NCI-H524 treated with DMSO at 0.1 percent for 48 hours (cell line): ENCODE data around the gene CDCA8.
"Not testable (repeated sequence)": the region's sequence is repeated elsewhere in the genome, so short reads cannot be mapped to it uniquely, and the experiment has no call there.

Source experiments
- DNase-seq: peaks from one replicate; lab custom pipeline; 2025; lab: John Stamatoyannopoulos, UW

Gene CDCA8

GRCh38 chr1:37738619-37739018 lies 46.3 kb downstream of the CDCA8 start:
- DNase-seq, result not testable (repeated sequence)

- DNase-seq, result no peak
These were observed 46.9 kb downstream of the CDCA8 start for GRCh38 chr1:37739222-37739621.

- DNase-seq, result no peak
These were observed 48.8 kb downstream of the CDCA8 start for GRCh38 chr1:37741130-37741529.

DNA sequence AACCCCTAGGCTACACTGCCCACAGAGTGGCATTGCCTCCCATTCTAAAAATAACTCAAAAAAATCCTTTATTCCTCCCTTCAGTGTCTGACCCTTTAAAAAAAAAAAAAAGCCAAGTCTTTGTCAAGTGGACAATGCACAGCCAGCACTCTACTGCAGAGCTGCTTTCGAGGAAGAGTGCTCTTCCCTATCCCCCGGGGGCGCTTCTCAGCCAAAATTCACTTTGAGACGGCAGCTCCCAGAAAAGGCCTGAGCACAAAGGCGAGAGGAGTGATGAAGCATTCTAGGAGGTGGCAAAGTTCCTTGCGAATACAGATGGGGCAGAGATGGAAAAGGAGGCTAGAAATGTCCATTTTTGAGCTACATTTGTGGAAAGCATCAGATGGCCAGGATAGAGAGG lies 49.3 kb downstream of the CDCA8 start:
- DNase-seq, result no peak

DNA sequence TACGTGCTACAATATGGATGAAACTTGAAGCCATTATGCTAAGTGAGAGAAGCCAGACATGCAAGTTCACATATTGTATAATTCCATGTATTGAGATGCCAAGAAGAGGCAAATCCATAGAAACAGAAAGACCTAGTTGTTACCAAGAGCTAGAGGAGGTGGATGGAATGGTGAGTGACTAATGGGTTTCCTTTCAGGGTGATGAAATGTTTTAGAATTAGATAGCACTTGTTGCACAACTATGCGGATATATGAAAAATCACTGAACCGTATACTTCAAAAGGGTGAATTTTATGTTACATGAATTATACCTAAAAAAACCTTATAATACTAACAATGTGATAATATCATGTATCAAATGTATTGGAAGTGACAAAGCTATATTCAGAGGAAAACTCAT lies 54.5 kb downstream of the CDCA8 start:
- DNase-seq, result no peak

GRCh38 chr1:37748565-37748964 lies 56.2 kb downstream of the CDCA8 start:
- DNase-seq, result no peak

DNA sequence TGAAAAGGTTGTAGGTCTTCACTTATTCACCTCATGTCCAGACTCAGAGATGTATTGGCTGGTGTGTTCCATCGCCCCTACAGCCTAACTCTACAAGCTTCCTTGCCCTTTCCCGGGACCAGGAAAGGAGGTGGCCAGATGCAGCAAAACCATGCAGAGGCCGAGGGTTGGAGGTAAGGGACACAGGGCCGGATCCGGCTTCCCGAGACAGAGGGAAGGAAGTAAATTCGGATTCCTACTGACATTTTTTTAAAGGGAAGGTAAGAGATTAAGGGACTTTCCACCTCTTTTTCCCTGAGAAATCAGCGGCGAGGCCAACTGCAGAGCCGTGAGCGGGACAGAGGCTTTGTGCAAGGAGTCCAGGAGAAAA lies 59.9 kb downstream of the CDCA8 start:
- no peak for DNase-seq

- DNase-seq, result no peak
These were observed 60.5 kb downstream of the CDCA8 start for GRCh38 chr1:37752583-37753471.

GRCh38 chr1:37753473-37754321 lies 61.4 kb downstream of the CDCA8 start:
- no peak for DNase-seq

DNA sequence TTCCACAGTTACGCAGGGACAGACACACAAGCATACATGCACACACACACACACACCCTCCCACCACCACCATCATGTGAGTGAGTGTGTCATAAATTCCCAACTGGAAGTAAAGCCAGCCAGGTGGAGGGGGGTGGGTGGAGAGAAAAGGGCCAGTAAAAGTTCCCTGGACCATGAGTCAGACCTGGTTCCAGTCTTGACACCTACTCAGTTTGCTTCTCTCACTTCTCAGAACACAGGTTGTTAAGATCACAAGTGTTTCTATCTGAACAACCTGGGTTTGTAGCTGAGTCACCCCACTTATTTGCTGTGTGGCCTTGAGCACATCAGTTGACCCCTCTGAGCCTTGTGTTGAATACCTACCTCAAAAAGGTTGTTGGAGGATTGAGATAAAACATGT lies 63.0 kb downstream of the CDCA8 start:
- DNase-seq, result no peak

DNA sequence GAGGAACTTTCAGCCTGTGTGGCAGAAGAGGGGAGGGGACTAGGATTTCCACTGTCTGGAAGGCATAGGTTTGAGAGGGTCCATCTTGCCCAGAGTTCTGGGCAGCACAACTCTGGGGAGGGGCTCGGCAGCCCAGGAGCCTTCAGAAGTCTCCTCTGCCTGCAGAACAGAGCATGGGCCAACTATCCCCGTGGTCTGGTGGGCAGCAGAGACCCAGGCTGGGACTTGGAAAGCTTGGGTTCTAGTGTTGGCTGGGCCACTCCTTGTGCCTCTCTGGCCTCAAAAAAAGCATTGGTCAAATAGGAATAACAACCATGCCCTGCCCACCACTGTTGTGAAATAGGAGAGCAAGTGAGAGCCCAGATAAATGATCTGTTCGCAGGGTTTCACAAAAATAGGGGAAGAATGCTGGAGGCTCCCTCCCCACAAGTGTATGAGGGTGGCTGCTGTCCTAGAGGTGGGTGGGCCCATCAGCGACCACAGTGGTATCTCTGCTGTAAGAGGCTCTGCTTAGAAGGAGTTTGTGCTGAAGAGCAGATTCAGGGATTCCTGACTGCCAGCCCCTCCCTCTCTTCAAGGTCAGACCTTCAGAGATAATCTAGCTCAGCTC lies 63.7 kb downstream of the CDCA8 start:
- no peak for DNase-seq
